Prostate gland (tissue), 2 donors: ENCODE results near the gene ATP13A3.

Experiments
- CTCF ChIP-seq, 4 experiments: fragments of 200-600 bp in 2 of 4; fragments of 450-650 bp in 2 of 4; sonication (generic) in 2 of 4; IDR thresholded peaks; 1 replicate in 3 of 4; 2 replicates in 1 of 4; pipeline ENCODE4 v1.5.1; 2016 to 2019; ENCODE audit warnings: antibody characterized with exemption in 4 of 4, mild to moderate bottlenecking in 2 of 4, moderate library complexity in 2 of 4
- POLR2AphosphoS5 ChIP-seq: sonication (generic); formaldehyde crosslinking; IDR thresholded peaks from one replicate; pipeline ENCODE4 v1.6.1; 2017; ENCODE audit warnings: antibody characterized with exemption

- no peak for TF ChIP-seq POLR2AphosphoS5
- TF ChIP-seq CTCF (IDR thresholded peaks at IDR 0.05) = no peak
These were observed 122.5 kb downstream of the ATP13A3 start for GRCh38 chr3:194364314-194364651.
